HL-60 (cell line): ENCODE data around the gene PXDN.

ENCODE experiments used
- CTCF ChIP-seq: IDR thresholded peaks from one replicate; pipeline ENCODE4 v1.5.1; 2011; ENCODE audit warnings: low read length, control low read depth, inconsistent platforms; ENCODE audit not compliant: insufficient read depth
- GABPA ChIP-seq: IDR thresholded peaks from 2 replicates; pipeline ENCODE4 v1.6.1; 2012; ENCODE audit warnings: low read depth
- POLR2AphosphoS5 ChIP-seq: IDR thresholded peaks from 2 replicates; pipeline ENCODE4 v1.6.1; 2012; ENCODE audit warnings: low read depth
- REST ChIP-seq: IDR thresholded peaks from 2 replicates; pipeline ENCODE4 v1.6.1; 2012; ENCODE audit warnings: low read depth; ENCODE audit not compliant: insufficient replicate concordance
- SPI1 ChIP-seq: IDR thresholded peaks from 2 replicates; pipeline ENCODE4 v1.6.1; 2012; ENCODE audit warnings: low read depth, mild to moderate bottlenecking, borderline replicate concordance

- no peak for TF ChIP-seq CTCF
- no peak for TF ChIP-seq POLR2AphosphoS5
- no peak for TF ChIP-seq GABPA
- no peak for TF ChIP-seq REST
- TF ChIP-seq SPI1: no peak
These were observed 27.2 kb downstream of the PXDN start for GRCh38 chr2:1717113-1717512.
